HG03095 (cell line): ENCODE data around the gene SMARCAL1.

Source experiments
- ATAC-seq: cut with Tn5 transposase; IDR thresholded peaks from one replicate; pipeline ENCODE4 v1.9.1; 2021; ENCODE audit warnings: moderate library complexity; ENCODE audit not compliant: unreplicated experiment

Gene SMARCAL1

GRCh38 chr2:216392018-216392562 is 20.2 kb upstream of the SMARCAL1 start:
- ATAC-seq = no peak

DNA sequence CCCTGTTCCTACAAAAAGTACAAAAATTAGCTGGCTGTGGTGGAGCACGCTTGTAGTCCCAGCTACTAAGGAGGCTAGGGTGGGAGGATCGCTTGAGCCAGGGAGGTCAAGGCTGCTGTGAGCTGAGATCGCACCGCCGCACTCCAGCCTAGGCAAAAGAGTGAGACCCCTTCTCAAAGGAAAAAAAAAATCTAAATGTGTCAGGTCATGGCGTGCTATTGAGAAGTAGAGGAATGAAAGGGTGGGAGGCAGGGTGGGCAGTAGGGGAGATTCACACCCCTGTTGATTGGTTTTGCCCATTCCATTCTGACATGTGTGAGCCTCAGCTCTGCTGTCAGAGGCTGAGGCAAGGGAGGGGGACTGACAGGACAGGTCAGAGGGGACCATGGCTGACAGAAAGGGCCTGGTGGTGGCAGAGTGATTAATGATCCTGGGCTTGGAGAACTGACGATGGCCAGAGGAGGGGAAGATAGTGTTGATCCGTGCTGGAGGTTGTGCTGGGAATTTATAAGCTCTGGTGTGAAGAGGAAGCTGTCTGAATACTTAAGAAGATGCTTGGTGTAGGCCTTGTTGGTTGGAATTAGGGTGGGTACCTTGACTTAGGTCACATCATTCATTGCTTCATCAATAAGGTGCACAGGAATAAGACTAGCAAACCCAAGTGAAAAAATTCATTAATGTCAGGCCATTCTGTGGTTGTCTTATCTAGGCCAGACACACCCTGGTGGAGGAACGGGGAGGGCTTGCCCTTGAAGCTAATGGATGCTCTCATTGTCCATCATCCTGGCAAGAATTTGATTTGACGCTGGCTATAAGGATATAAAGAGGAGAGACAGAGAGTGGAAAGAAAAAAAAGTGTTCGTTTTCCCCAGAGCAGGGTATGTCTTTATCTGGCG is 19.1 kb upstream of the SMARCAL1 start:
- ATAC-seq = no peak

- ATAC-seq = no peak
These were observed 17.4 kb upstream of the SMARCAL1 start for GRCh38 chr2:216394881-216395280.

- ATAC-seq = no peak
These were observed 12.7 kb upstream of the SMARCAL1 start for GRCh38 chr2:216399621-216400020.

DNA sequence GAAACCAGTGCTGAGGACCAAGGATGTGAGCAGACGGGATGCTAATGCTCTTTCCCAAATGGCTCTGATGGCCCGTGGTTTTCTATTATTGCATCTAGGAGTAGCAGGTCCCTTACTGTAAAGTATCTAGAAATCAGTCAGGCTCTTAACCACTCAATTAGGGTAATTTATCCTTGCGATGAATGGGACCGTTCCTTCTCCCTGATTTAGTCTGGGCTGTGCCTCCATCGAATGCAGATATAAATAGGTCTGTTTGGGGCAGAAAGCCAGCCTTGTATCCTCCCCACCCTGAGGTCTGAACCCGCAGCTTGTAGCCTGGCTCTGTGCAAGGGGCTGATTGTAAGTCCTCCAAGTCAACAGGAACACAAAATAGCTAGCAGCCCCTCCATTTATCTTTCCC is 9.5 kb upstream of the SMARCAL1 start:
- no peak for ATAC-seq

- ATAC-seq = no peak
These were observed 8.2 kb upstream of the SMARCAL1 start for GRCh38 chr2:216404010-216404618.

- no peak for ATAC-seq
These were observed 6.7 kb upstream of the SMARCAL1 start for GRCh38 chr2:216405588-216405987.

DNA sequence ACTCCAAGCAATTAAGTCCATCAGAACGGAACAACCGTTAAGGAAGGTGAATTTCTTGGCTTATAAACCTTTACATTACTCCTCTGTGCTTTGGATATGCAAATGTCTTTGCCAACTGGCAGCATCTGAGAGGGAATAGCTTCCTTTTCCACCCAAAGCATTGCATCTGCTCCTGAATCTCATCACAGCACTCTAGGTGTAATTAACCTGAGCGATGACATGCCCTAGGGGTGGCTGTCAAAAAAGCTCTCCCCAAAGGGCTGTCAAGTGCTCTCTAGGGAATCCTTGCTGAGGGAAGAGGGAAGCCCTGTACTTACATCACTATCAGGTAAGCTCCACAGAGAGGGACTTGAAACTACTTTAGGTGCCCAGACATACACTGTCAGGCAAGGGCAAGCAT is 5.5 kb upstream of the SMARCAL1 start:
- ATAC-seq = no peak

- ATAC-seq = no peak
These were observed 3.6 kb upstream of the SMARCAL1 start for GRCh38 chr2:216408426-216409290.

GRCh38 chr2:216410550-216410949 is 1.7 kb upstream of the SMARCAL1 start:
- ATAC-seq = peak; percentile 38

- ATAC-seq = no peak
These were observed 1.6 kb downstream of the SMARCAL1 start for GRCh38 chr2:216413882-216414281.

DNA sequence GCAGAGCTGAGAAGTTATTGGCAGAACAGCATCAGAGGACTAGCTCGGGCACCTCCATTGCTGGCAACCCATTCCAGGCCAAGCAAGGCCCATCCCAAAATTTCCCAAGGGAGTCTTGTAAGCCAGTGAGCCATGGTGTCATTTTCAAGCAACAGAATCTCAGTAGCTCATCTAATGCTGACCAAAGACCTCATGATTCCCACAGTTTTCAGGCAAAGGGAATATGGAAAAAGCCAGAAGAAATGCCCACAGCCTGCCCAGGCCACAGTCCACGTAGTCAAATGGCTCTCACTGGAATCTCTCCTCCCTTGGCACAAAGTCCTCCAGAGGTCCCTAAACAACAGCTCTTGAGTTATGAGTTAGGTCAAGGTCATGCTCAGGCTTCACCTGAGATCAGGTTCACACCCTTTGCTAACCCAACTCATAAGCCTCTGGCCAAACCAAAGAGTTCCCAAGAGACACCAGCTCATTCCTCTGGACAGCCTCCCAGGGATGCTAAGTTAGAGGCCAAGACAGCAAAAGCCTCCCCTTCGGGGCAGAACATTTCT is 2.6 kb downstream of the SMARCAL1 start:
- ATAC-seq = no peak

GRCh38 chr2:216415541-216415940 is 3.3 kb downstream of the SMARCAL1 start:
- no peak for ATAC-seq

DNA sequence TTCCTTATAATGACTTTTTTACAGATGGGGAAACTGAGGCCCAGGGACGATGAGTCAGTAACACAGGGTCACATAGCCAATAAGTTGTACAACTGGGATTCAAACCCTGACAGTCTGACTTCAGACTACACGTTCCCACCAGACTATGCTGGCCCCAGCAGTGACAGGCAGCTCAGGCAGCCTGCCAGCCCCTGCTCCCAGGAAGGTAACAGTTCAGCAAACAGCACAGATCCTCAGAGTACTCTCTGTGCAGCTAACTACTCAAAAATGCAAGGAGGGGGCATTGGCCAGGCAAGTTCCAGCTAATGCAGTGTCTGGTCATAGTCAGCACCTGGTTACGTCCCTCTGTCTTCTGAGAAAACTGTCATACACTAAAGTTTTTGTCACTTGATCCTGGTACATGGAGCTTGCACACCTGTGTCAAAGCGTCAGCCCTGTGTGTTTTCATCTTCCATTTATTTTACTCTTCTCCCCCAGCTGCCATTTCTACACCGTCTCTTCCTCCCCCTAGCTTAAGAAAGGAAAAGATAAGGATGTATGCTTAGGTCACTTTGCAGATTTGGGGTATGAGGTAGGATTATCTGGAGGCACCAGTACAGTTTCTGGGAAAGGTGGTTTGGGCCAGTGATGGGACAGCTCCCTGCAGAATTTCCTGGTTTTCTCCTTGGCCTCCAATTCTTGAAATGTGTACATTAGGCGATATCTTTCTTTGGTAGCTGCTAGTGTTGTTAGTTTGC is 4.5 kb downstream of the SMARCAL1 start:
- ATAC-seq = no peak

GRCh38 chr2:216418981-216419380 is 6.7 kb downstream of the SMARCAL1 start:
- no peak for ATAC-seq

GRCh38 chr2:216420367-216421101 is 8.2 kb downstream of the SMARCAL1 start:
- ATAC-seq = no peak

GRCh38 chr2:216423071-216423470 is 10.8 kb downstream of the SMARCAL1 start:
- ATAC-seq = no peak

GRCh38 chr2:216424274-216424673 is 12.0 kb downstream of the SMARCAL1 start:
- ATAC-seq = no peak

GRCh38 chr2:216425008-216425787 is 12.9 kb downstream of the SMARCAL1 start:
- ATAC-seq = no peak
